IMR-90 (cell line): ENCODE data around the gene NEMP1. TPM values are rescaled to one million over a fixed set of nuclear protein-coding genes. Genes with fewer than 3 reads are reported as not detected.

Experiments used
- ATAC-seq: fragments of 200-7000 bp; cut with Tn5 transposase; 2 replicates; pipeline ENCODE4 v1.9.1; 2020; ENCODE audit warnings: low read depth, mild to moderate bottlenecking, moderate library complexity
- BruUV-seq: library from RNA; stranded (reverse); fragments of 400-500 nt; replicated peaks from 2 replicates; lab custom pipeline; 2021; lab: Mats Ljungman, UMichigan
- CTCF ChIA-PET: fragments of 300-600 bp; formaldehyde crosslinking; extraction: SDS; loops from one replicate; lab custom pipeline; 2021; ENCODE audit warnings: antibody characterized with exemption; lab: Yijun Ruan, JAX
- POLR2A ChIA-PET: fragments of 300-600 bp; sonication (Branson Sonifier 250); formaldehyde crosslinking; loops from one replicate; lab custom pipeline; 2022; ENCODE audit warnings: antibody characterized with exemption; ENCODE audit not compliant: unreplicated experiment; lab: Charles Lee
- DNase-seq: peaks from one replicate; pipeline ENCODE4 v3.0.0; 2013
- H2AFZ ChIP-seq: replicated peaks from 2 replicates; pipeline ENCODE3; 2013; ENCODE audit warnings: low read length, mild to moderate bottlenecking; ENCODE audit not compliant: poor library complexity
- H2AK5ac ChIP-seq: 2 replicates; pipeline ENCODE4 v1.6.1; 2013; ENCODE audit warnings: low read depth, low read length, inconsistent platforms
- H2AK9ac ChIP-seq: replicated peaks from 2 replicates; pipeline ENCODE3; 2013; ENCODE audit warnings: mild to moderate bottlenecking, low read depth, low read length, moderate library complexity; ENCODE audit not compliant: poor library complexity
- H2BK120ac ChIP-seq: 2 replicates; pipeline ENCODE4 v1.6.1; 2013; ENCODE audit warnings: low read depth, low read length, inconsistent platforms
- H2BK15ac ChIP-seq: 3 replicates; pipeline ENCODE4 v1.6.1; 2013; ENCODE audit warnings: low read depth, low read length, inconsistent platforms
- H2BK20ac ChIP-seq: 2 replicates; pipeline ENCODE4 v1.6.1; 2013; ENCODE audit warnings: low read depth, mild to moderate bottlenecking, inconsistent platforms, low read length, moderate library complexity
- H2BK5ac ChIP-seq: 2 replicates; pipeline ENCODE4 v1.6.1; 2013; ENCODE audit warnings: mild to moderate bottlenecking, low read depth, low read length, inconsistent platforms; ENCODE audit not compliant: poor library complexity, severe bottlenecking
- H3K14ac ChIP-seq: replicated peaks from 2 replicates; pipeline ENCODE4 v1.6.1; 2013; ENCODE audit warnings: low read depth, low read length, inconsistent platforms
- H3K18ac ChIP-seq: 2 replicates; pipeline ENCODE4 v1.6.1; 2013; ENCODE audit warnings: low read depth, low read length, control low read depth
- H3K23ac ChIP-seq: 2 replicates; pipeline ENCODE4 v1.6.1; 2013; ENCODE audit warnings: low read depth, low read length, inconsistent platforms
- H3K27ac ChIP-seq: 2 replicates; pipeline ENCODE4 v1.5.1; 2013; ENCODE audit warnings: mild to moderate bottlenecking, control low read depth, low read length; ENCODE audit not compliant: insufficient read depth
- H3K27me3 ChIP-seq: 2 replicates; pipeline ENCODE4 v1.6.1; 2013; ENCODE audit warnings: low read length; ENCODE audit not compliant: control insufficient read depth, insufficient read depth
- H3K36me3 ChIP-seq: 2 replicates; pipeline ENCODE4 v1.6.1; 2013; ENCODE audit warnings: low read length, mixed read lengths; ENCODE audit not compliant: control insufficient read depth, insufficient read depth
- H3K4ac ChIP-seq: 2 replicates; pipeline ENCODE4 v1.6.1; 2013; ENCODE audit warnings: low read depth, low read length, inconsistent platforms
- H3K4me1 ChIP-seq: 2 replicates; pipeline ENCODE4 v1.6.1; 2013; ENCODE audit warnings: low read length, mixed read lengths; ENCODE audit not compliant: control insufficient read depth, insufficient read depth
- H3K4me2 ChIP-seq: 2 replicates; pipeline ENCODE4 v1.6.1; 2013; ENCODE audit warnings: low read depth, mild to moderate bottlenecking, control low read depth, low read length, moderate library complexity
- H3K4me3 ChIP-seq: 2 replicates; pipeline ENCODE4 v1.5.1; 2013; ENCODE audit warnings: low read depth, mild to moderate bottlenecking, control low read depth, low read length, moderate library complexity; ENCODE audit not compliant: insufficient read depth
- H3K56ac ChIP-seq: 2 replicates; pipeline ENCODE4 v1.6.1; 2013; ENCODE audit warnings: low read length, inconsistent platforms; ENCODE audit not compliant: insufficient read depth; ENCODE audit errors: extremely low read depth
- H3K79me1 ChIP-seq, 2 experiments: 2 replicates each; pipeline ENCODE4 v1.6.1; 2013; ENCODE audit warnings: low read length in 2 of 2, inconsistent platforms in 1 of 2, low read depth in 1 of 2
- H3K9ac ChIP-seq: 2 replicates; pipeline ENCODE4 v1.6.1; 2013; ENCODE audit warnings: low read depth, low read length, control low read depth
- H3K9me1 ChIP-seq: 2 replicates; pipeline ENCODE4 v1.6.1; 2013; ENCODE audit warnings: low read length, inconsistent platforms; ENCODE audit not compliant: insufficient read depth
- H3K9me3 ChIP-seq: 2 replicates; pipeline ENCODE4 v1.6.1; 2013; ENCODE audit warnings: low read length; ENCODE audit not compliant: control insufficient read depth, insufficient read depth
- H4K20me1 ChIP-seq: 2 replicates; pipeline ENCODE4 v1.6.1; 2013; ENCODE audit warnings: low read length, inconsistent platforms; ENCODE audit not compliant: insufficient read depth
- H4K5ac ChIP-seq: 2 replicates; pipeline ENCODE4 v1.6.1; 2013; ENCODE audit warnings: mild to moderate bottlenecking, low read depth, low read length, control low read depth
- H4K8ac ChIP-seq, 2 experiments: 2 replicates each; pipeline ENCODE4 v1.6.1; 2013; ENCODE audit warnings: low read depth in 2 of 2, low read length in 2 of 2, control low read depth in 1 of 2, inconsistent platforms in 1 of 2
- H4K91ac ChIP-seq: 2 replicates; pipeline ENCODE4 v1.6.1; 2013; ENCODE audit warnings: low read depth, low read length, inconsistent platforms; ENCODE audit not compliant: insufficient read depth
- BHLHE40 ChIP-seq: fragments of 150-350 bp; IDR thresholded peaks from 2 replicates; pipeline ENCODE4 v1.6.1; 2016; ENCODE audit warnings: mild to moderate bottlenecking, low read depth, low read length
- CEBPB ChIP-seq: IDR thresholded peaks from 2 replicates; pipeline ENCODE4 v1.6.1; 2012; ENCODE audit warnings: low read depth, low read length, improper control_type of control experiment
- CHD1 ChIP-seq: IDR thresholded peaks from 2 replicates; pipeline ENCODE4 v1.6.1; 2012; ENCODE audit warnings: low read depth, low read length, improper control_type of control experiment
- CTCF ChIP-seq: conservative IDR thresholded peaks from 2 replicates; pipeline ENCODE4 v1.5.1; 2012; ENCODE audit warnings: mild to moderate bottlenecking, low read depth, low read length, improper control_type of control experiment
- MAFK ChIP-seq: IDR thresholded peaks from 2 replicates; pipeline ENCODE4 v1.6.1; 2012; ENCODE audit warnings: low read depth, low read length, improper control_type of control experiment
- MAZ ChIP-seq: IDR thresholded peaks from 2 replicates; pipeline ENCODE4 v1.6.1; 2012; ENCODE audit warnings: low read depth, mild to moderate bottlenecking, low read length, improper control_type of control experiment, moderate library complexity, borderline replicate concordance
- MXI1 ChIP-seq: IDR thresholded peaks from 2 replicates; pipeline ENCODE4 v1.6.1; 2012; ENCODE audit warnings: low read depth, mild to moderate bottlenecking, low read length, moderate library complexity, borderline replicate concordance
- NFE2L2 ChIP-seq: fragments of 150-350 bp; IDR thresholded peaks from 2 replicates; pipeline ENCODE4 v1.6.1; 2016; ENCODE audit warnings: low read depth, mild to moderate bottlenecking, low read length
- POLR2A ChIP-seq: IDR thresholded peaks from 2 replicates; pipeline ENCODE4 v1.6.1; 2012; ENCODE audit warnings: mild to moderate bottlenecking, low read depth, low read length
- RAD21 ChIP-seq: IDR thresholded peaks from 2 replicates; pipeline ENCODE4 v1.6.1; 2012; ENCODE audit warnings: low read length, improper control_type of control experiment
- RCOR1 ChIP-seq: IDR thresholded peaks from 2 replicates; pipeline ENCODE4 v1.6.1; 2012; ENCODE audit warnings: mild to moderate bottlenecking, low read length, improper control_type of control experiment; ENCODE audit not compliant: insufficient replicate concordance
- WGBS, 2 experiments: methylation state at CpG; one replicate each; pipeline versions ENCODE4 v1.1.5 to v1.1.7; 2013; ENCODE audit warnings: missing lambda C conversion rate in 2 of 2; ENCODE audit not compliant: insufficient read length in 1 of 2; ENCODE audit errors: extremely low coverage in 2 of 2; 5-methylcytosine and 5-hydroxymethylcytosine counted together
- dilution Hi-C: fragments of 300-500 bp; cut with HindIII; formaldehyde crosslinking; loops from one replicate; pipeline ENCODE4 v1.14.3; 2018; ENCODE audit warnings: low sequenced_read_pairs; ENCODE audit not compliant: unreplicated experiment
- in situ Hi-C: fragments of 300-500 bp; cut with MboI; formaldehyde crosslinking; loops from 3 replicates; pipeline ENCODE4 v1.14.3; 2019; ENCODE audit warnings: low sequenced_read_pairs, inconsistent platforms, mixed read lengths
- intact Hi-C: fragments of 100-400 bp; cut with micrococcal nuclease; formaldehyde crosslinking; loops from 2 replicates; pipeline ENCODE4 v1.10.0; 2022
- polyA plus RNA-seq, 3 experiments: library from polyadenylated mRNA; depleted of rRNA; stranded (reverse); fragments of >200 nt; gene quantifications; 2 replicates each; pipeline ENCODE4 v1.2.3, GENCODE V29; 2012; ENCODE audit warnings: low replicate concordance in 1 of 3
- total RNA-seq: library from RNA; depleted of rRNA; stranded (reverse); fragments of >200 nt; gene quantifications from 2 replicates; pipeline ENCODE4 v1.2.3, GENCODE V29; 2012
- TF ChIP-seq, protein P1 (sequence below): fragments of 150-350 bp; IDR thresholded peaks from 2 replicates; pipeline ENCODE4 v1.6.1; 2016; ENCODE audit warnings: low read depth, mild to moderate bottlenecking, low read length, moderate library complexity, borderline replicate concordance

The NEMP1 gene
- total and polyA plus RNA-seq, 2 of the 4 experiments (the other 2 are of a cell fraction), result 8.9 to 10.9 TPM

DNA sequence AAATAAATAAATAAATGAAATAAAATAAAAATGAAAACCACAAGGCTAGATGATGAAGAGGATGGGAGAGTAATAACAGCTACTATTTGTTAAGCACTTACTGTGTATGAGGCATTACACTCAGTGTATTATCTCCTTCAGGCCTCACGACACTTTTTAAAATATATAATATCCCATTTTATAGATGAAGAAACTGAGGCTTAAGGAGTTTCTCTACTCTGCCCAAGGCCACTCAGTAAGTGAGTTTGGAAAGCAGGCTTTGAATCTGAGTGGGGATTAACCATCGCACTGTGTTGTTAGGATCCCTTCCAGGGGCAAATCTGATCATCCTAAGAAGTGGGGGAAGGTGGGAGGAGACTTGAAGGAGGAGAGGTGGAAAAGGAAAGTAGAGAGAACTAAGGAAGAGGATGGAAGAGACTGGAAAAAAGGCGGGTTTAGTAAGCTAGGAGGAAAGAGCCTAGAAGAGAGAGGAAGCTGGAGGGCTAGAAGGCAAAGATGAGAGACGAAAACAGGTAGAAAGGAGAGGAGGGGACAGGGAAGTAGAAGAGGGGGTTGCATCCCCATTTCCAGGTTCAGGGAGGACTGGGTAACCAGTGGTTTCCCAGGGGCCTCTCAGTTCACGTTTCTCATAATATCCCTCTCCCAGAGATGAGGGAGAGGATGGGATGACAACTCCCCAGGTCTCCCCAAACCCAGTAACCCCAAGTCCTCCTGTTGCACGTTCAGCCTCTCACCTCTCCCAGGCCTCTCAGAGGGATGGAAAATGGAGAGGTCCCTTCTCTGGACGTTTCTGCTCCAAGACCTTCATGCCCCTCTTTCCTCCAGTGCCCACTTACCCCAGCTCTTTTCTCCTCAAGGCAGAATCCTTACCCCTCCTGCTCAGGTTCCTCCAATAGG is 30.9 kb upstream of the NEMP1 start (continued):
- TF ChIP-seq CHD1, result no peak
- no peak for TF ChIP-seq RAD21
- TF ChIP-seq MXI1, result no peak

- dilution Hi-C loops, result no loop called here
- Histone ChIP-seq H4K5ac (no peak overlapping the region), H3K9me1 (peaks cover 5% of the 10 kb centered on the region), H3K14ac (no peak overlapping the region), H3K4me1 (0 out of 2 replicates have a peak, but pooled peaks cover 2% of the 10 kb centered on the region), H3K36me3 (peaks cover 39% of the 10 kb centered on the region), H4K8ac (no peak overlapping the region), H2BK120ac (no peak overlapping the region), H3K9ac (no peak overlapping the region), H3K23ac (no peak overlapping the region), H2BK5ac (no peak overlapping the region), H3K4me3 (no peak overlapping the region), H3K9me3 (no peaks in the 10 kb centered on the region), H3K27me3 (no peaks in the 10 kb centered on the region), H3K18ac (no peak overlapping the region), H3K56ac (no peak overlapping the region), H3K27ac (no peak overlapping the region), H2BK15ac (no peak overlapping the region), H3K79me1 (peaks cover 22 to 57% of the 10 kb centered on the region in 2 experiments), H3K4me2 (no peak overlapping the region), H2AFZ (no peak overlapping the region), H3K4ac (no peak overlapping the region), H4K20me1 (peaks cover 15% of the 10 kb centered on the region), H2AK9ac (peak overlapping the region; percentile 37), H4K91ac (no peak overlapping the region), H2BK20ac (no peak overlapping the region), H2AK5ac (no peak overlapping the region)
- intact Hi-C loops, result no loop called here
- ATAC-seq, result no peak
- no TSS peak for BruUV-seq
- CTCF ChIA-PET, result interaction anchor here (0.7 kb wide), 1 partner anchor 10 kb away, joined by 3 read pairs; no protein-coding TSS in a partner anchor
- in situ Hi-C loops, result no loop called here
- POLR2A ChIA-PET, result no interaction called here
- DNase-seq, result no peak
- no CpG with 5 or more reads among the region's 7 CpGs for WGBS, 2 experiments
- TF ChIP-seq MAFK, result no peak
- TF ChIP-seq RCOR1, result no peak
- no peak for TF ChIP-seq RAD21
- TF ChIP-seq CTCF, result no peak
- no peak for TF ChIP-seq BHLHE40
- no peak for TF ChIP-seq NFE2L2
- TF ChIP-seq CEBPB, result no peak
- no peak for TF ChIP-seq POLR2A
- TF ChIP-seq, protein P1, sequence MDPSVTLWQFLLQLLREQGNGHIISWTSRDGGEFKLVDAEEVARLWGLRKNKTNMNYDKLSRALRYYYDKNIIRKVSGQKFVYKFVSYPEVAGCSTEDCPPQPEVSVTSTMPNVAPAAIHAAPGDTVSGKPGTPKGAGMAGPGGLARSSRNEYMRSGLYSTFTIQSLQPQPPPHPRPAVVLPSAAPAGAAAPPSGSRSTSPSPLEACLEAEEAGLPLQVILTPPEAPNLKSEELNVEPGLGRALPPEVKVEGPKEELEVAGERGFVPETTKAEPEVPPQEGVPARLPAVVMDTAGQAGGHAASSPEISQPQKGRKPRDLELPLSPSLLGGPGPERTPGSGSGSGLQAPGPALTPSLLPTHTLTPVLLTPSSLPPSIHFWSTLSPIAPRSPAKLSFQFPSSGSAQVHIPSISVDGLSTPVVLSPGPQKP, result no peak
- no peak for TF ChIP-seq CHD1
- no peak for TF ChIP-seq MAZ
Measured at GRCh38 chr12:57107456-57108155, 29.0 kb upstream of the NEMP1 start.
